NCI-H82 treated with DMSO at 0.1 percent for 48 hours (cell line): ENCODE data around the gene LGMN.
"Not testable (repeated sequence)": the region's sequence is repeated elsewhere in the genome, so short reads cannot be mapped to it uniquely, and the experiment has no call there.

Experiments used
- DNase-seq: peaks from one replicate; lab custom pipeline; 2025; ENCODE audit not compliant: unreplicated experiment; lab: John Stamatoyannopoulos, UW

Gene LGMN

DNA sequence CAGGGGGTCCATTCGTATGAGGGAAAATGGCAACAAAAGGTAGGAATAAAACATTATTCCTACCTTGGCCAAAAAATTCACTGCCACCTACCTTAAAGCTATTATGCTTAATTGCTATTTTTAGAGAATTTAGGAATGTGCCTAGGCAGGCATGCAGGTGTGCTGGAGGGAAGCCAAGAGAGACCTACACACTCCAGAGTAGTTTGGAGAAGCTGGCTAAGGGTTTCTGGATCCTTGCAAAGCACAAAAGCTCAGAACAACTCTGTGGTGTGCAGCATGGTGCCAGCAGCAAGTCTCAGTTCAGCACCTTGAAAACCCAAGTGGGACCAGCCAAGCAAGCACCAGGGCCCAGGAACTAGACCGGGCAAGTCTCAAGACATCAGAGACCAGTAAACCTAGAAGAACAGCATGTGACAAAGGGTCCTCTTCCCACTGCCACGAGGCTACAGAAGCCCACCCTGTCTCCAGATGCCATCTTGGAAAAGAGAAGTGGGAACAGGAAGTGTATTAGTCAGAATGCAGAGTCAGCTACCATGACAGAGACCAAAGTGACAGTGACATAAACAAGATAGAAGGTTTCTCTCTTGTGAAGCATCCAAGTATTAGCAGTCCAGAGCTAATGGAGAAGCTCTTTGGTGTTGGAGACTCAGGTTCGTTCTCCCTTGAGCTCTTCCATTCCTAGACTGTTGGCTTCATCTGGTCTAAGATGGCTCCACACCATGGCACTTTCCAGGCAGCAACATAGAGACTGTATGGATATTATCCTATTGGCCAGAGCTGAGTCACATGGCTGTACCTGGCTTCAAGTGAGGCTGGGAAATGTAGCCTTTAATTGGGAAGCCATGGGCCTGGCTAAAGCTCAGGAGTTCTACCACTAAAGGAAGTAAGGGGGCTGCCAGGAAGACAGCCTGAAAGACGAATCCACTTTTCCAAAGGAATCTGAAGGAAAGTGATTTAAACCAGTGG is 15.5 kb upstream of the LGMN start:
- DNase-seq, result not testable (repeated sequence)

DNA sequence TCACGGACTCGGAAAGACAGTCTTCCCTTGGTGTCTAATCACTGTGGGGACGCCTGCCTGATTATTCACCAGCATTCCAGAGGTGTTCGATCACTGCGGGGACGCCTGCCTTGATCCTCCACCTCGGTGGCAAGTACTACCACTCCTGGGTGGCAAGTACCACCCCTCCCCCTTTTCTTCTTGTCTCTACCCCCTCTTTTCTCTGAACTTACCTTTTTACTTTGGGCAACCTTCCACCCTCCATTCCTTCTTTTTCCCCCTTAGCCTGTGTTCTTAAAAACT is 12.0 kb upstream of the LGMN start:
- DNase-seq, result no peak

DNA sequence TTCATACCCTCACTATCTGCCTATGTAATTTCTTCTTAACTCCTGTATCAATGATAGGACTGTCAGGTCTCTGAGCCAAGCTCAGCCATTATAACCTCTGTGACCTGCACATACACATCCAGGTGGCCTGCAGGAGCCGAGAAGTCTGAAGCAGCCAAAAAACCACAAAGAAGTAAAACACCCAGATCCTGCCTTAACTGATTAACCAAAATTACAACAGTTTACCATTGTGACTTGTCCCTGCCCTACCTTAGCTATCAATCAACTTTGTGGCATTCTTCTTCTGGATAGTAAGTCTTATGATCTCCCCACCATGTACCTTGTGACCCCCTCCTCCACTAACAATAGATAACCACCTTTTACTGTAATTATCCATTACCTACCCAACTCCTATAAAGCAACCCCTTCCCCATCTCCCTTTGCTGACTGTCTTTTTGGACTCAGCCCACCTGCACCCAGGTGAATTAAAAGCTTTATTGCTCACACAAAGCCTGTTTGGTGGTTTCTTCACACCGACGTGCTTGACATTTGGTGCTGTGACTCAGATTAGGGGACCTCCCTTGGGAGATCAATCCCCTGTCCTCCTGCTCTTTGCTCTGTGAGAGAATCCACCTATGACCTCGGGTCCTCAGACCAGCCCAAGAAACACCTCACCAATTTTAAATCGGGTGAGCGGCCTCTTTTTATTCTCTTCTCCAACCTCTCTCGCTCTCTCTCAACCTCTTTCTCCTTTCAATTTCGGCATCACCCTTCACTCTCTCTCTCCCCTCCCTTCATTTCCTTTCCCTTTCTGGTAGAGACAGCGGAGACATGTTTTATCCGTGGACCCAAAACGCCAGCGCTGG is 11.5 kb upstream of the LGMN start:
- no peak for DNase-seq

DNA sequence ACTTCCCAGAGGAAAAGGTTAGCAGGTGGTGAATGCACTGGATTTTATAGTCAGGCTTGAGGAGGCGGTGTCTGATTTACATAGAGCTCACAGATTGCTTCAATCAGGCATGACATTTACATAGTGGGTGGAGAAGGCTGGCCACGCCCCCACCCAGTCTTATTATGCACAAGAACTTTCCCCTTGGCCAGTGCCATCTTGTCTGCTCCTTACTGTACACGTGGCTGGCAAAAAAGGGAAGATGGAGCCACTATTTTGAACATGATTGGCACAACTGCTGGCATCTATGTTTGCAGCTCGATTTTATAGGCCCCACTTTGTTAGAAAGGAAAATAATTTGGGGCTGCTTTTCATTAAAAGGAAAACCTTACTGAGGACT is 10.9 kb upstream of the LGMN start:
- peak; percentile 87 for DNase-seq

DNA sequence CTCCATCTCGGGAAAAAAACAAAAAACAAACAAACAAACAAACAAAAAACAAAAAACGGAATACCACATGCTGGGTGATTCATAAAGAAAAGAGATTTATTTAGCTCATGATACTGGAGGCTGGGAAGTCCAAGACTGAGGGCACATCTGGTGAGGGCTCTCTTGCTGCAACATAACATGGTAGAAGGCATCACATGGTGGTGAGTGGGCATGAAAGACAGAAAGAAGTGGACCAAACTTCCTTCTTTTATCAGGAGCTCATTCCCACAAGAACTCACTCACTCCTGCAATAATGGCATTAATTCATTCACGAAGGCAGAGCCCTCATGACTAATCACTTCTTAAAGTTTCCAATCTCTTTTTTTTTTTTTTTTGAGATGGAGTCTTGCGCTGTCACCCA is 8.0 kb upstream of the LGMN start:
- DNase-seq, result no peak

DNA sequence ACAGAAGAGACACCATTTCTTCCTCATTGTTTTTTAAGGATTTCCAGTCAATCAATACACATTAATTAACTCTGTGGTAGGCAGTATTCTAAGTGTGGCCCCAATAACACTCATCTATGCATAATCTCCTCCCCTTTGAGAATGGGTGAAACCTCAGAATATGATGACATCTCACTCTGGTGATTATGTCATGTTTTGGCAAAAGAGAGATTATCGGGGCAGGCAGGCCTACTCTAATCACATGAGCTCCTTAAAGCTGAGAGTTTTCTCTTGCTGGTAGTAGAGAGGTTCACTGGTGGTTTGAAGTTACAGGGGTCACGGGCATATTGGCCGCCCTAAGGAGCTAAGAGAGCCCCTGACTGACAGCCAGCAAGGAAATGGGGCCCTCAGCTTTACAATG is 7.1 kb upstream of the LGMN start:
- DNase-seq, result no peak

DNA sequence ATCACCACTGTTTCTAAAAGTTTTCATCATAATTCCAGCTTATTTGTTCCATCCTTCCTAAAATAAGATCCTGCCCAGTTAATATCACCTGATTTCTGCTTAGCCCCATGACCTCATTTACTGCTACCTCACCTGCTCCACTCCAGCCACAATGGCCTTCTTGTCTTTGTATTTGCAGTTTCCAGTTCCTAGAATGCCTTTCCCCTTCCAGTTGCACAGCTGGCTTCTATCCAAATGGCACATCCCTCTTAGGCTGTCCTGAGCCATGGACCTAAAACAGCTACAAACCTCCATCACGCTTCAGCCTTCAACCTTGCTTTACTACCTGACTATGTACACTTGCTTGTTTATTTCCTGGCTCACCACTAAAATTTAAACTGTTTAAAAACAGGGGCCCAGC is 6.5 kb upstream of the LGMN start:
- DNase-seq, result no peak

DNA sequence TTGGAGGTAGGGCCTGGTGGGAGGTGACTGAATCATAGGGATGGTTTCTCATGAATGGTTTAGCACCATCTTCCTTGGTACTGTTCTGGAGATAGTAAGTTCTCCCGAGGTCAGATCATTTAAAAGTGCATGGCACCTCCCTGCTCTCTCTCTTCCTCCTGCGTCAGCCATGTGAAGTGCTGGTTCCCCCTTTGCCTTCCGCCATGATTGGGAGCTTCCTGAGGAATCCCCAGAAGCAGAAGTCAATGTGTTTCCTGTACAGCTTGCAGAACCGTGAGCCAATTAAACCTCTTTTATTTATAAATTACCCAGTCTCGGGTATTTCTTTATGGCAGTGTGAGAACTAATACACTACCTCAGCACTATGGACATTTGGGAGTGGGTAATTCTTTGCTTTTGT is 4.8 kb upstream of the LGMN start:
- no peak for DNase-seq

DNA sequence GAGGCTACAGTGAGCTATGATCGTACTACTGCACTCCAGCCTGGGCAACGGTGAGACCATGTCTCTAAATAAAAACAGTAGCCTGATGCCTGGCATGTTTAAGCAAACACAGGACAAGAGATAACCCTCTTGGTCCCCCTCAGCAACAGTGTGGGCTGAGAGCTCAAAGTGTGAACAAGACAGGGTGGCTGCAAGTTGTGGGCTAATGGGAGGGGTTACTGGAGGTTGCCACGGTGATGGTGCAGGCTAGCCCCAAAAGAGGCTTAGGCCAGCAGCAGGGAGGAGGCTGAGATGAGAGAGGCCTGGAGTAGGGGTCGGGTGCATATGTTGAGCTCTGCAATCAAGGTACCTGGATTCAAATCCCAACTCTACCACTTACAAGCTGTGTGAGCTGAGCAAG is 3.4 kb upstream of the LGMN start:
- peak; percentile 20 for DNase-seq

DNA sequence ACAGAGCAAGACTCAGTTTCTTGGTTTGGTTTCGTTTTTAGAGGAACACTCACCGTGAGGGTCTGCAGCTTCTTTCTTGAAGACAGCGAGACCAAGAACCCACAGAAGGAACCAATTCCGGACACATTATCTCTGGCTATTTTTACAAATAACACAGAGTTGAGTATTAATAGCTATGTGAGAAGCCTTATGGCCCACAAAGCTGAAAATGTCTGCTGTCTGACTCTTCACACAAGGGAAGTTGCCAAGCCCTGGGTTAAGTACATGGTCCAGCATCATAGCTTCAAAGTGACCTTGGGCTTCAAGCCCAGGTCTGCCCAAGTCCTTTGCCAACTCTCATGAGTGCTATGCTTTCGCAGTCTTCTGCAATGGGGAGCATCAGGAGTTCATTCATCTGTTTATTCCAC is 2.6 kb upstream of the LGMN start:
- DNase-seq, result no peak

DNA sequence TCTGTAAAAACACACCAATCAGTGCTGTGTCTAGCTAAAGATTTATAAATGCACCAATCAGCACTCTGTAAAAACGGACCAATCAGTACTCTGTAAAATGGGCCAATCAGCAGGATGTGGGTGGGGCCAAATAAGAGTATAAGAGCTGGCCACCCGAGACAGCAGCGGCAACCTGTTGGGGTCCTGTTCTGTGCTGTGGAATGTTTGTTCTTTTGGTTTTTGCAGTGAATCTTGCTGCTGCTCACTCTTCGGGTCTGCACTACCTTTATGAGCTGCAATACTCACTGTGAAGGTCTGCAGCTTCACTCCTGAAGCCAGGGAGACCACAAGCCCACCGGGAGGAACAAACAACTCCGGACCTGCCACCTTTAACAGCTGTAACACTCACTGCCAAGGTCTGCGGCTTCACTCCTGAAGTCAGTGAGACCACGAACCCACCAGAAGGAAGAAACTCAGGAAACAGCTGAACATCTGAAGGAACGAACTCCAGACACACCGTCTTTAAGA is 1.8 kb upstream of the LGMN start:
- not testable (repeated sequence) for DNase-seq

DNA sequence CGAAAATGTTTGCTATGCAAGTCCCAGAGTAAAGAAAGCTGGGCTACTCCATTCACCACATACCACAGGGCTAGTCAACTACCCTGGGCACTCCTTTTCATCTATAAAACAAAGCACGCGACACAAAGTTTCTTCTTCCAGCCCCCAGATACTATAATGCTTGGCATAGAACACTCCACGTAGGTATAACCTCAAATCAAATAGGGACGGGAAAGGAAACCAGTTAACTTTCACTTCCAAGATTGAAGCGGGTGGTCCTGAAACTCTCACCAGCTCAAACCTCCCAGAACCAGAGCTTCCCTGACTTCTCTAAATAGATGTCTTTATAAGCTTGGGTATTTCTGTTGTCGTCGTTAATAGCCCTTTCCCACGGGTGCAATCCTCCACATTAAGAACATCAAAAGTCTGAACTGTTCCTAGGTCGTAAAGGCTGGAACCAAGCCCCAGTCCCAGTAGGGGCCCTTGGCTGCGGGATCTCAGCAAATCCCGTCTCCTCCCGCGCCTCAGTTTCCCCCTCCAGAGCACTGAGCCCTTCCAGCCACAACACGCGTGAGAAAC is 647 bp downstream of the LGMN start:
- DNase-seq, result no peak

DNA sequence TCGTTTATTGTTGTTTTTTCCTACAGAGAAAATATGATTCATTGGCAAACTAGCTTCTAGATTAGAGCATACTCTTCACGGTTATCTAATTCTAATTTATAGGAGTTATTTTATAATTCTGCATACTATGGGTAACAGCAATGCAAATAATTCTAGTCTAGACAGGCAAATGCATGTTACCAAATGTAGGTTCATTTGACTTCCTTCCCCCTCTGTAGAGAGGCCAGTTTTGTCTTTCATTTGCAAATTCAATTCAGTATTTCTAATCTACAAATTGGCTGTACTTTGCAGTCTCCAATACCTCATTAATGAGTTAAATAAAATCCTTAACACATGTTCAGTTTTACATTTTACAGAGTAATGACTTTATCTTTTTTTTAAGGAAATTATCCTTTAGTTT is 4.2 kb downstream of the LGMN start:
- DNase-seq, result no peak

DNA sequence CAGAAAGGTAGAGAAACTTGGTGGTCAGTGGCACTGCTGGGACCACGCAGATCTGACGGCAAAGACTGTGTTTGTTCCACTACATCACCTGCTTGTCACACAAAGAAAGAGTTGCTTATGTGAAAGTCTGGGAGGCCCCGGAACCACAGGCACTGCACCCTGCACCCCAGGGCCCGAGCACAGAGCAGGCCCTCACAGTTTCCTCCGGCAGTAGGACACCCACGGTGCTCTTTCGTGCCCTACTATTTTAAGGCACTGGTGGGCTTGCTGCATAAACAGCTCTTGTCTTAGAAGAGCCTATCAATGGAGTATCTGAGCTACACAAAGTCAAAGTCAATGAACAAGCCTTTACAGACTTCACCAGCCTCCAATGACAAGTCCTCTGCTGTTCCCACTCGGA is 8.0 kb downstream of the LGMN start:
- no peak for DNase-seq

DNA sequence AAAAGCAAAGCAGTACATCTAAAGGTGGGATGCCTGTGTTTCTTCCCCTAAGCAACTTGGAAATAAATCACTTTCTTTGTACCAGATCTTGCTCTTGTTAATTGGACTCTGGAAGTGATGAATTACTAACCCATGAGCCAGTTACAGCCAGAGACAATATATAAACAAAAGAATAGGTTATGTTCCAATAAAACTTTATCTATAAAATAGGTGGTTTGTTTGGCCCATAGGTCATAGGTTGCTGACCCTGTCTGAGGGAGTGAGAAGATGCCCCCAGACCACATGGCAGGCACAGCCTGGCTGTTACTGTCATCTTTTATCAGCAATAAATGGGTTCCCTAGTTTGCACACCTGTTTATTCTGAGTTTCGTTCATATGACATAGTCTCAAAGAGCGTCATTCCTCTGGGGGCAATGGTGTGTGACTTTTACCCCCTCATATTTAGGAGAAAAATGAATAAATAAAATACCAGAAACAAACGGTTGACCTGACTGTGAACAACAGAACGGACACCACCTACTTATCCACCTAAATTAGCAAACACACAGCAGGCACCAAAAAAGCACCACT is 10.7 kb downstream of the LGMN start:
- DNase-seq, result no peak

DNA sequence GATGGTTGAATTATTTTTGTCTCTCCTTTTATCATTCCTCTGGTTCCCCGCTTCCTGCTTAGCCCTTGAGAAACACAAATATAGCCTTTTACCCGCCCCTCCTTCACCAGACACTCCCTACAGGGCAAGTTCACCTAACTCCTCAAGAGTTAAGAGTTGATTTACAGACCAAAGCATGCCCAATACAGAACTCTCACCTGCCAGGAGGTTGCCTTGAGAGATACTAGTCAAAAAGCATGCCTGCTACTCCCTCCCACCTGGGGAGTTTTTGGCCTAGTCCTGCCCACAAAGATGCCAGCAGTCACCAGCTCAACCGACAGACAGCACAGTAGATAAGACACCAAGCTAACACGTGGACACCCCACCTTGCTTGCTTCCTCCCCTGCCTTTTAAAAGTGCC is 11.2 kb downstream of the LGMN start:
- DNase-seq, result no peak

DNA sequence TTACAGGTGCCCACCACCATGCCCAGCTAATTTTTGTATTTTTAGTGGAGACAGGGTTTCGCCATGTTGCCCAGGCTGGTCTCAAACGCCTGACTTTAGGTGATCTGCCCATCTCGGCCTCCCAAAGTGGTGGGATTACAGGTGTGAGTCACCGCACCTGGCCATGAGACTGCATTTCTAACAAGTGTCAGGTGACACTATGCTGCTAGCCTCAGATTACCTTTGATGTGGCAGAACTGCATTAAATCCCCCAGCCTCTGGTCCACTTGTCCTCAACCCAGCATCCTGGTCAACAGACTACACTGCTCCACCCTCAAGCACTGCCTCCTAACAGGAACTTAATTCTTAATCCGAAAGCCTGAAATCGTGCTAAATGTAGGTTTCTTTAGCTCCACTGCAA is 13.1 kb downstream of the LGMN start:
- DNase-seq, result no peak

DNA sequence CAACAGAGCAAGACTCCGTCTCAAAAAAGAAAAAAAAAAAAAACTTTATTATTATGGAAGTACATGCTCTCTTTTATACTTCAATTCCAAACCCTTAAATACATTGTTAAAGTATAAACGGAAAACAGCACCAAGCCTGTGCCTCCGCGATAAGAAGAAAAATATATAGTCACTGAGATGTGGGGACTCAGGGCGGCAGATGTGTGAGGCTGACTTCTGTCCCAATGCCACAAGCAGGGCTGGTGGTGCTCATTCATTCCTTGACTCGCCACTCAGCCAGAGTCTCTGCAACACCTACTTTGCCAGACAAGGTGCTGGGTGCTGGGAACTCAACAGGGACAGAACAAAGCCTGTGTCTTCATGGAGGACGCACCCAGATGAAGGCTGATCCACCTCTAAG is 13.8 kb downstream of the LGMN start:
- DNase-seq, result no peak

DNA sequence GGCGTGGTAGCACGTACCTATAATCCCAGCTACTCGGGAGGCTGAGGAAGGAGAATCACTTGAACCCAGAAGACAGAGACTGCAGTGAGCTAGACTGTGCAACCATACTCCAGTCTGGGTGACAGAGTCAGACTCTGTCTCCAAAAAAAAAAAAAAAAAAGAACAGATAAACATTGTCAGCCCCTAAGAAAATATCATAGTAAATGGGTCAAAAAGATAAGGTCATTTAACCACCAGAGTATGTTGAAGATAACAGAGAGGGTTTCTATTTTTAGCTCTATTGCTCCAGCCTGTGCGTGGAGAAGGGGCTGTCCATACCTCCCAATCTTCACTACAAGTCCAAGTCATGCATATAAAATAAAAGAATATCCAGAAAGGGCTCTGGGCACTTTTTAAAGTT is 15.4 kb downstream of the LGMN start:
- DNase-seq, result no peak

DNA sequence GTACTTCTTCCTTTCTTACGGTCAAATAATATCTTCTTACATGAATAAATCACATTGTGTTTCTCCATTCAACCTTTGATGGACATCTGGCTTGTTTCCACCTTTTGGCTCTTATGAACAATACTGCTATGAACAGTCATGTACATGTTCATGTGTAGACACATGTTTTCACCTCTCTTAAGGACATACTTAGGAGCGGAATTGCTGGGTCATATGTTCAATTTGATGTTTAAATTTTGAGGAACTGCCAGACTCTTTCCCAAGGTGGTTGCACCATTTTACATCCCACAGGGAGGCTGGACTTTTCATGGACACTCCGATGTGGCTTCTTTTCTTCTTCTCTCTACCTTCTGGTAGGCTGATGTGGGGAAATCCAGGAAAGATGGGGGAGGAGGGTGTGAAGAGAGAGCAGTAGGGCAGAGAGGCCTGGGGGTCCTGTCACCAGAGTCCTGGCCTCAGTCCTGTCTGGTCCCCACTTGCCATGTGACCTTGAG is 16.8 kb downstream of the LGMN start:
- no peak for DNase-seq

DNA sequence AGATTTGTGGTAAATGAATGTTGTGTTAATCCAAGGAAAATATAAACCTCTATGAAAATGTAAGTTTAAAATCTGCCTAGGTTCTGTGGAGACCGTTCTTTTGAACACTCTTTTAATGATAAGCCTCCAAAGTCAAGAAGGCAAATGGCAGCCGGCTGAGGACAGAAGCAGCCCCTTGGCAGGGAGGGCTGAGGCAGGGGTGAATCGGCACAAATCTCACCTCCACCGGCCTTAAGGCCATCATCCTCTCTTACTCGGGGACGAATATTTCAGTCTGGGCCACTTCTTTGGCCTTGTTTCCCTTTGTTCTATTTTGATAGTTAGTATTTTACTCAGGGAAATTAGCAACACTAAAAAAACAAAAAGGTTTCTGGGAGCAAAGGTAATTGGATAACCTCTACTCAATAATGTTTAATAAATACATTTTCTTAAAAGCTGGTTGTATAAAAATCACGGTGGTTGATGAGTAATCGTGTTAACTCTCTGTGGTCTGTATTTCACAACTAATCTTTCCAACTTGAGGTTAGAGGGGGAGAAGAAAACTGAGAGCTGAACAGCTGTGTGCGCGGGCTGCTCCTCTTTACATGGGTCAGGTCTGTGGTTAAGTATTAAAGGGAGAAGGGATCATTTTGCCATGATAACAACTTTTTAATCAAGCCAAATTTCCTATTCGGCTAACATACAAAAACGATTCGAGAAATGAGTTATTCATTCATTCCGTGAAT is 18.6 kb downstream of the LGMN start:
- peak; percentile 46 for DNase-seq
